ENCODE data around the gene CD44.

GRCh38 chr11:35141571-35141971 is 2.6 kb downstream of the CD44 start:
- TF ChIP-seq CTCF (IDR thresholded peaks at IDR 0.05; ENCODE audit: borderline replicate concordance, extremely low read depth, low read length, poor library complexity, severe bottlenecking), result no peak
- no peak for TF ChIP-seq EZH2 (IDR thresholded peaks at IDR 0.05; ENCODE audit: borderline replicate concordance, low read depth, low read length, severe bottlenecking)

Data from DND-41 (cell line).